Neural progenitor cell (in vitro differentiated cells): ENCODE results near the gene S1PR3. TPM values are rescaled to one million over a fixed set of nuclear protein-coding genes. Genes with fewer than 3 reads are reported as not detected.
A peak's percentile ranks its signal among the peaks of the same experiment; 100 is the strongest.

ENCODE experiments used
- DNase-seq: peaks from one replicate; pipeline ENCODE4 v3.0.0-alpha.2; 2016; ENCODE audit warnings: low spot score
- H2AFZ ChIP-seq: fragments of 200-600 bp; sonication (generic); replicated peaks from 2 replicates; pipeline ENCODE4 v1.6.1; 2016; ENCODE audit warnings: antibody characterized with exemption
- H3F3A ChIP-seq: fragments of 200-600 bp; sonication (generic); 2 replicates; pipeline ENCODE4 v1.6.1; 2016; ENCODE audit warnings: antibody characterized with exemption, low read depth
- H3K27ac ChIP-seq: fragments of 200-600 bp; sonication (generic); 2 replicates; pipeline ENCODE4 v1.5.1; 2016; ENCODE audit warnings: mild to moderate bottlenecking
- H3K27me3 ChIP-seq: fragments of 200-600 bp; sonication (generic); 2 replicates; pipeline ENCODE4 v1.6.1; 2016; ENCODE audit warnings: mild to moderate bottlenecking, moderate library complexity
- H3K36me3 ChIP-seq: fragments of 200-600 bp; sonication (generic); 2 replicates; pipeline ENCODE4 v1.5.1; 2016
- H3K4me1 ChIP-seq: fragments of 200-600 bp; sonication (generic); 2 replicates; pipeline ENCODE4 v1.6.1; 2016; ENCODE audit warnings: mixed run types
- H3K4me2 ChIP-seq: fragments of 200-600 bp; sonication (generic); 2 replicates; pipeline ENCODE4 v1.6.1; 2016
- H3K4me3 ChIP-seq: fragments of 200-600 bp; sonication (generic); 2 replicates; pipeline ENCODE4 v1.5.1; 2016
- H3K79me2 ChIP-seq: fragments of 200-600 bp; sonication (generic); 2 replicates; pipeline ENCODE4 v1.6.1; 2016; ENCODE audit warnings: low read depth
- H3K9ac ChIP-seq: fragments of 200-600 bp; sonication (generic); 2 replicates; pipeline ENCODE4 v1.6.1; 2016
- H3K9me3 ChIP-seq: fragments of 200-600 bp; sonication (generic); 2 replicates; pipeline ENCODE4 v1.5.1; 2016; ENCODE audit warnings: low read depth
- H4K20me1 ChIP-seq: fragments of 200-600 bp; sonication (generic); 2 replicates; pipeline ENCODE4 v1.6.1; 2016; ENCODE audit warnings: low read depth
- H3K27ac Mint-ChIP-seq: 3 replicates; pipeline ENCODE4 v1.8.0; 2021; ENCODE audit warnings: mixed read lengths
- H3K27me3 Mint-ChIP-seq: 2 replicates; pipeline ENCODE4 v1.8.0; 2022; ENCODE audit warnings: low read depth, mild to moderate bottlenecking, inconsistent platforms, moderate library complexity, mixed read lengths; ENCODE audit not compliant: insufficient read depth
- H3K36me3 Mint-ChIP-seq: 3 replicates; pipeline ENCODE4 v1.8.0; 2021; ENCODE audit warnings: mixed read lengths
- H3K4me1 Mint-ChIP-seq: 3 replicates; pipeline ENCODE4 v1.8.0; 2021; ENCODE audit warnings: mixed read lengths
- H3K4me3 Mint-ChIP-seq: 3 replicates; pipeline ENCODE4 v1.8.0; 2021; ENCODE audit warnings: mild to moderate bottlenecking, moderate library complexity, mixed read lengths
- H3K9me3 Mint-ChIP-seq: 3 replicates; pipeline ENCODE4 v1.8.0; 2020; ENCODE audit warnings: mixed read lengths
- CTCF ChIP-seq: fragments of 200-600 bp; sonication (generic); IDR thresholded peaks from 2 replicates; pipeline ENCODE4 v1.5.1; 2017; ENCODE audit warnings: antibody characterized with exemption, mild to moderate bottlenecking
- EZH2 ChIP-seq: fragments of 200-600 bp; sonication (generic); IDR thresholded peaks from 2 replicates; pipeline ENCODE4 v1.6.1; 2017; ENCODE audit warnings: antibody characterized with exemption, mild to moderate bottlenecking, moderate library complexity
- EZH2phosphoT487 ChIP-seq: fragments of 200-600 bp; sonication (generic); IDR thresholded peaks from 2 replicates; pipeline ENCODE4 v1.6.1; 2017; ENCODE audit warnings: antibody characterized with exemption
- total RNA-seq: library from RNA; depleted of rRNA; stranded (reverse); fragments of >200 nt; gene quantifications from 2 replicates; pipeline ENCODE4 v1.2.3, GENCODE V29; 2015; ENCODE audit warnings: low replicate concordance

Gene S1PR3
- total RNA-seq, 1 donor from 2014 or later, result 21.6 TPM

- Histone ChIP-seq H3K36me3 (no peaks in the 10 kb centered on the region), H4K20me1 (peaks cover 66% of the 10 kb centered on the region), H3K9me3 (no peaks in the 10 kb centered on the region), H3K4me2 (peak overlapping the region; percentile 98), H2AFZ (no peak overlapping the region), H3K4me1 (peaks cover 16% of the 10 kb centered on the region), H3K79me2 (peaks cover 61% of the 10 kb centered on the region), H3K9ac (no peak overlapping the region), H3K27ac (no peak overlapping the region), H3K4me3 (no peak overlapping the region), H3F3A (peaks cover 9% of the 10 kb centered on the region), H3K27me3 (no peaks in the 10 kb centered on the region)
- TF ChIP-seq EZH2, result no peak
- no peak for TF ChIP-seq CTCF
- no peak for TF ChIP-seq EZH2phosphoT487
- peaks cover 66% of the 10 kb centered on the region for H3K4me1 Mint-ChIP-seq
- no peak for DNase-seq
- H3K36me3 Mint-ChIP-seq, result peaks cover 28% of the 10 kb centered on the region
- H3K9me3 Mint-ChIP-seq, result no peaks in the 10 kb centered on the region
- H3K27me3 Mint-ChIP-seq, result no peaks in the 10 kb centered on the region
- H3K27ac Mint-ChIP-seq, result no peak overlapping the region
- H3K4me3 Mint-ChIP-seq, result peak overlapping the region; percentile 2
Observed at GRCh38 chr9:88995200-88995577, 3.9 kb downstream of the S1PR3 start.

GRCh38 chr9:88995627-88996026, 4.4 kb downstream of the S1PR3 start:
- Mint-ChIP-seq H3K4me1 (peaks cover 68% of the 10 kb centered on the region), H3K27me3 (no peaks in the 10 kb centered on the region), H3K4me3 (no peak overlapping the region), H3K27ac (no peak overlapping the region), H3K36me3 (peaks cover 30% of the 10 kb centered on the region), H3K9me3 (no peaks in the 10 kb centered on the region)
- Histone ChIP-seq H3K36me3 (no peaks in the 10 kb centered on the region), H3K9ac (no peak overlapping the region), H3K27me3 (no peaks in the 10 kb centered on the region), H3K27ac (no peak overlapping the region), H4K20me1 (peaks cover 70% of the 10 kb centered on the region), H3K79me2 (peaks cover 61% of the 10 kb centered on the region), H3K4me3 (no peak overlapping the region), H3K4me2 (no peak overlapping the region), H3K4me1 (peaks cover 17% of the 10 kb centered on the region), H3F3A (peaks cover 4% of the 10 kb centered on the region), H3K9me3 (no peaks in the 10 kb centered on the region), H2AFZ (no peak overlapping the region)
- DNase-seq, result no peak
- TF ChIP-seq EZH2phosphoT487 (no peak), EZH2 (no peak), CTCF (no peak)

GRCh38 chr9:88996046-88996920, 5.0 kb downstream of the S1PR3 start:
- H3K4me3 Mint-ChIP-seq, result no peak overlapping the region
- H3K4me2 ChIP-seq, result no peak overlapping the region
- no peak for TF ChIP-seq EZH2phosphoT487
- no peak for TF ChIP-seq EZH2
- TF ChIP-seq CTCF, result no peak

More at GRCh38 chr9:88996046-88996920, 5.0 kb downstream of the S1PR3 start:
- Histone ChIP-seq H3K9me3 (no peaks in the 10 kb centered on the region), H3K4me1 (peaks cover 19% of the 10 kb centered on the region), H3K36me3 (no peaks in the 10 kb centered on the region), H3F3A (no peaks in the 10 kb centered on the region), H2AFZ (no peak overlapping the region), H3K9ac (no peak overlapping the region), H4K20me1 (peaks cover 73% of the 10 kb centered on the region), H3K79me2 (peaks cover 63% of the 10 kb centered on the region), H3K4me3 (no peak overlapping the region), H3K27me3 (no peaks in the 10 kb centered on the region), H3K27ac (no peak overlapping the region)
- Mint-ChIP-seq H3K9me3 (no peaks in the 10 kb centered on the region), H3K36me3 (peaks cover 30% of the 10 kb centered on the region), H3K27ac (no peak overlapping the region), H3K27me3 (peaks cover 2% of the 10 kb centered on the region), H3K4me1 (peaks cover 75% of the 10 kb centered on the region)
- DNase-seq, result no peak
